ENCODE measurements around the gene PCDH15.

PCDH15 gene

GRCh38 chr10:54372179-54372578, 428.9 kb downstream of the PCDH15 start:
- DNase-seq (ENCODE audit: low spot score): no peak

DNA sequence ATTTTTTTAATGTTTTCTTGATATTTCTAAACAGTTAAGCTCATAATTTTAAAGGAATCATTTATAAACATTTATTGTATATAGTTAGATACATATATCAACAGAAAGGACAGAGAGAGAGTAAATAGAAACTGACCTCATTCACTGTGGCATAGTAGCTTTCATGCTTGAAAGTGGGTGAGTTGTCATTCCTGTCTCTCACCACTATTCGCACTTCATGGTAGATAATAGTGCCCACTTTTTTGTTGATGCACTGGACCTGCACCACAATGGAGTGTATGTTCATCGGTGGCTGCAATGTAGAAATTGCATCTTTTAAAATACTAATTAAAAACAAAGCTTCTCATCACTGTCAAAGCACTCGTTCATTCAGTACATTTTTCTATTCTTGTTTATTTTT, 432.0 kb downstream of the PCDH15 start:
- DNase-seq (ENCODE audit: low spot score): no peak

DNA sequence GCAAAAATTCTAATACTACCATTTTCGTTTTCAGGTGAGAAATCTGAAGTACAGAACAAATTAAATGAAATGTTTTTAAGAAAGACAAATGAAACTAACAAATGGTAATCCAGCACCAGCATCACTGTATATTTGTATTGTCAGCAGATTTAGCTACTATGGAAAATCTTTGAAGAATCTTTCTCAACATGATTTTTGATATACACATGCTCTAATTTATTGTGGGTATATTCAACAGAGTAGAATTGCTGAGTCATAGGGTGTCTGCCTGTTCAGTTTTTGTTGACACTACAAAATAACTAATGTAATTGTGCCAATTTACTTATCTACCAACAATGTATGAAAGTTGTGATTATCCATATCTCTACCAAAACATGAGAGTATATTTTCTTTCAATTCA, 437.6 kb downstream of the PCDH15 start:
- no peak for DNase-seq (ENCODE audit: low spot score)

DNA sequence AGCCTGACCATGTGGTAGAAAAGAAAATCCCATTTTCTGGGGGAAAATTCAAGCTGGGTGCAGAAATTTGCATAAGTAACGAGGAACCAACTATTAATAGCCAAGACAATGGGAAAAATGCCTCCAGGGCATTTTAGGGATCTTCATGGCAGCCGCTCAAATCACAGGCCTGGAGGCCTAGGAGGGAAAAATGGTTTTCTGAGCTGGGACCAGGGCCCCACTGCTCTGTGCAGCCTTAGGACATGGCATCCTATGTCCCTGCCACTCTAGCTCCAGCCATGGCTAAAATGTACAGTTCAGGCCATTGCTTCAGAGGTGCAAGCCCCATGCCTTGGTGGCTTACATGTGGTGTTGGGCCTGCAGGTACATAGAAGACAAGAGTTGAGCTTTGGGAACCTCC, 459.0 kb downstream of the PCDH15 start:
- no peak for DNase-seq (ENCODE audit: low spot score)

- no peak for DNase-seq (ENCODE audit: low spot score)
These were observed 465.7 kb downstream of the PCDH15 start for GRCh38 chr10:54335296-54335695.

- DNase-seq (ENCODE audit: low spot score): no peak
These were observed 481.7 kb downstream of the PCDH15 start for GRCh38 chr10:54319341-54319740.

DNA sequence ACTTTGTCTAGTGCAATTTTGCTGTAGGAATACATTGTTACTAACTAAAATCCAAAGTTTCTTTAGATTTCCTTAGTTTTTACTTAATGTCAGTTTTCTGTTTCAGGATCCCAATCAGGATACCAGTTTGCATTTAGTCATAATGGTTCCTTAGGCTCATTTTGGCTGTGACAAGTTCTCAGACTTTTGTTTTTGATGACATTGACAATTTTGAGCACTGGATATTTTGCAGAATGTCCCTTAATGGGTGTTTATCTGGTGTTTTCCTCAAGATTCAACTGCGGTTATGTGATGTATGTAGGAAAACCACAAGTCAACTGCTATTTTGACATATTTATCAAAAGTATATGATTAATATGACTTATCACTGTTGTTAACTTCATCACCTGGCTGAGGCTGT, 482.6 kb downstream of the PCDH15 start:
- DNase-seq (ENCODE audit: low spot score): no peak

- DNase-seq (ENCODE audit: low spot score): no peak
These were observed 486.6 kb downstream of the PCDH15 start for GRCh38 chr10:54314430-54314829.

DNA sequence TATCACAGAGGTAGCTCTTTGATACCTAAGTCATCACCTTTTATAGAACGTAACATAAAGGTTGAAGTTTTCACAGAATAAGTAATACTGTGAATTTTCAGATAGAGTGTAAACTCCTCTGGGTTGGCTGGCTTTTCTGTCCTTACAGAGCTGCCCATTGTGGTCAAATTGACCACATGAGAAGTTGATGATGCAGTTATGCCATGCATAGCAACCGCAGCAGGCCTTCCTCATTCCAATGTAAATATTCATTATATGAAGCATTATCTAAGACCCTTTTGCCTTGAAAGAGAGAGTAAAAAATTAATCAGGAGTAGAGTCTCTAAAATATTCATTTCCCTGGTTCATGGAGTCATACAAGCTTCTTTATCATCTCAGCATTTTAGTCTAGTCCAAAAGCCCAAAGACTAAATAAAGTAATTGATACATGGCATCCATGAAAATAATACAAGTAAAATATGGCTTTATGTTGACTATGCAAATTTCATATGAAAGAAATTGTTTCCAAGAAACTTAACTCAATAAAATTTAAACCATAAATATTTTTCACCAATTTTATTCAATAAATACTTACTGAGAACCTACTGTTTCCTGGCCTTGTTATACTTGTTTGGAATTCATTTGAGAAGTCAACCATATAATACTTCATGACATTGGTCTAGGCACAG, 516.4 kb downstream of the PCDH15 start:
- DNase-seq (ENCODE audit: low spot score): no peak

DNA sequence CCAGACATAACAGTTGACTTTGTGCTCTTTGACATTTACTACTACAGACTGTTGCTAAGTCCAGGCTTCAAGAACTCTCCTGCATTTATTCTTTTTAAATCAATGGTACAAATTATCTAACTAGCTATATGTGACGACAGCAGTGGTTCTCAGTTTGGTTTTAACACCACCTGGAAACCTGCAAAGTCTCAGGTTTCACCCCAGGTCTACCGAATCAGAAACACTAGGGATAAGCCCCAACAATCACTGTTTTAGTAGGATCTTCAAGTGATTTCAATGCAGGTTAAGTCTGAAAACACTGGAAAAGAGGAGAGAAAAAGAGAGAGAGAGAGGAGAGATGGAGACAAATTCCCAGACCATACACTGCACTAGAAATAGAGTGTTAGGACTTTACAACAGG, 519.0 kb downstream of the PCDH15 start:
- no peak for DNase-seq (ENCODE audit: low spot score)

GRCh38 chr10:54266395-54266794, 534.6 kb downstream of the PCDH15 start:
- DNase-seq (ENCODE audit: low spot score): no peak

- no peak for DNase-seq (ENCODE audit: low spot score)
These were observed 538.3 kb downstream of the PCDH15 start for GRCh38 chr10:54262726-54263125.

DNA sequence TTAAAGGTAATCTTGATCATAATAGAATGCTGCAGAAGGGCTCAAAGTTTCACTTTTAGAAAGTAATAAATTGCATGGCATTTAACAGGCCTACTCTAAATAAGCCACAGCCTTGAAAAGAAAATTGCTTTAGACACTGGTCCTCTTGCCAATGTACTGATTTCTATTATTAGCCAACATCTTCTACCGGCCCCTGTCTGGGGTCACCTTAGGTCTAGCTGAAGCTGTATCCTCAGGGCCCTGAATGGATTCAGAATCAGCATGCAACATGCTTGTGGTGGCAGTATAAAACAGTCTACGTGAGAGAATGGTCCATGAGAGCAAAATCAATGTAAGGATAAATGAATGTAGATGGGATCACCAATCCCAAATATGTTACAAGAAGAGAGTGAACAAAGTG, 541.9 kb downstream of the PCDH15 start:
- DNase-seq (ENCODE audit: low spot score): no peak

DNA sequence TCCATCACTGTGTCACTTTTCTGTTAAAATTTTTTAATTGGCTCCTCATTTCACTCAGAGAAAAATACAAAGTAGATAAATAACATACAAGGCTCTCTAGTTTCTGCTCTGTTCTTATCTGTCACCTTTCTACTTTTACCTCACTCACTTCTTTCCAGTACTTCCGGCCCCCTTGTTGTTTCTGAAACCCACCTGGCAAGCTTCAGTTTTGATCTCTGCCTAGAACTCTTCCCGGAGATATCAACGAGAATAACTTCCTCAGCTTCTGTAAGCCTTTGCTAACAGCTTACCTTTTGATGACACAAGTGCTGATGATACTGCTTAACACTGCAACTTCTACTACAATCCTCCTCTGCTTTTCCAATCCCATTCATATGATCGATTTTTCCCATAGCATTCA, 566.2 kb downstream of the PCDH15 start:
- no peak for DNase-seq (ENCODE audit: low spot score)

DNA sequence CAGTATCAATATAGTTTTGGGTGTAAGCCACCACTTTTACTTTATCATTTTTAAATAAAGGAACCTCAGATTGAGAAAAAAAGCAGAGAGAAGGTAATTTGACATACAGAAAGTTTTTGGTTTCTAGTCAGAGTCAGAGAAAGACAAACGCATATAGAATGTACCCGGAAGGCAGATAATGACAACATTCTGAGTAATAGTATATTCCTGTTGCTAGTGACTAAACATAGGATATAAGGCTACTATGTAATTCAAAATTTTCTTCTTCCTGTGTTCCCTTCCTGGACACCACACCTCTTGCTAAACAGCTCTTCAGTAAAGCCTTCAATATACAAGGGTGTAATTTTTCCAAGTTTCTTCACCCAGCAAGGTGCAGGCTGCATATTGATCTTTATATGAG, 597.6 kb downstream of the PCDH15 start:
- no peak for DNase-seq (ENCODE audit: low spot score)

DNA sequence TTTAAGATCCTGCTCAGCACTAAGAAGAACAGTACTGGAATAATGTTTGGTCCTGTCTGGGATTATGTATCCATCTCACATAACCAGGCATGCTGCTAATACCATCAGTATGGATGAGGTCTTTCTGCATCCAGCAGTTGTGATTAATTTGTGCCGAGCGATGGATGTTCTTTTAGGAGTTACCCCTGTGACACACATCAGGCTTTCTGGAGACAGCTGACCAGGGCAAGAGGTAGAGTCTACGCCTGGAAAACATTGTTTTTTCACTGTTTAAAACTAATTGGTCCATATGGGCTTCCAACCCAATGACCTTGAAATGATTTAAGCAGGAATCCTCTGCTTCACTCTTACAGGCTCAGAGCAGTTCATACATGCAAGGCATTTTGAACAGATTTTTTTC, 603.0 kb downstream of the PCDH15 start:
- no peak for DNase-seq (ENCODE audit: low spot score)

GRCh38 chr10:54194806-54195205, 606.2 kb downstream of the PCDH15 start:
- DNase-seq (ENCODE audit: low spot score): no peak

- DNase-seq (ENCODE audit: low spot score): no peak
These were observed 641.1 kb downstream of the PCDH15 start for GRCh38 chr10:54159924-54160323.

DNA sequence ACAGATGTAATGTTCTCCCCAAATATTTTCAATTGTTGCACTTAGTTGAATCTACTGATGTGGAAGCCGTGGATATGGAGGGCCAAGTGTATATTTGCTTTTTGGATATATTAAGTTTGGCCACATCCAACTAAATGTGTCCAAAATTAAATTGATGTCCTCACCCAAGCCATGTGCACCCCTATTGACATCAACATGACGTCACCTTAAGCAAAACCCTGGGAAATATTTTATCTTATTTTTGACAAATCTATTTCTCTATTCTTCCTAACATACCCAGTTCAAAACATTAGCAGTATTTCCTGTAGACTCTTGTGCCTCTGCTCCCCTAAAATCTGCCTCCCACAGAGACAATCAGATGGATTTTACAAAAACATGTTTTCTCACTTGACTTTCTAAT, 652.5 kb downstream of the PCDH15 start:
- no peak for DNase-seq (ENCODE audit: low spot score)

- no peak for DNase-seq (ENCODE audit: low spot score)
These were observed 661.1 kb downstream of the PCDH15 start for GRCh38 chr10:54139819-54140428.

GRCh38 chr10:54137396-54137795, 663.6 kb downstream of the PCDH15 start:
- no peak for DNase-seq (ENCODE audit: low spot score)

GRCh38 chr10:54133203-54133602, 667.8 kb downstream of the PCDH15 start:
- no peak for DNase-seq (ENCODE audit: low spot score)

DNA sequence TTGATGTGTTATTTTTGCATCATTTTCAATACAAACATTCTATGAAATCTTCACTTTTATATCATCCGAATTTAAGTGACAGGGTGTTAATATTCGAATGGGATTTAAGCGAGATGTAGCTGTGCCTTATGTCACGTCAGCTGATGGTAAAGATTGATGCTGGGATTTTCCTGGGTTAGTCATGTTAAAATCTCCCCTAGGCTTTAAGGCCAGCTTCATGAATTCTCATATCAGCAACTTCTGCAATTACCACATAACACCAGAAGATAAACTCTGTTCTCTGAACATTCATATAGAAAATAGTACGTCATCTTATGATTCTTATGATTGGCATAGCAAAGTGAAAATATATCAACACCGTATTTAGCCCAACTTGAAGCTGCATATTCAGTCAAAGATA, 669.2 kb downstream of the PCDH15 start:
- no peak for DNase-seq (ENCODE audit: low spot score)

GRCh38 chr10:54130394-54130793, 670.6 kb downstream of the PCDH15 start:
- DNase-seq (ENCODE audit: low spot score): no peak

Measured in activated CD4-positive, alpha-beta T cell treated with anti-CD3 and anti-CD28 coated beads, Interleukin-2, Interleukin-4, amounts not matched to agents 100 ng/mL and 50 ng/mL, durations not matched to agents 16 hours and 8 hours (primary cell).